Stomach (tissue), 9 donors: Measurements from ENCODE around the gene RBM47. TPM values are rescaled to one million over a fixed set of nuclear protein-coding genes. Genes with fewer than 3 reads are reported as not detected.

Source experiments
- DNase-seq, 2 donors: peaks; one replicate each; pipeline versions ENCODE4 v3.0.0 to v3.0.0-alpha.2; 2013 to 2019
- H3K27ac ChIP-seq, 5 donors: fragments of 200-600 bp in 4 of 5; sonication (generic) in 4 of 5; one replicate each; pipeline ENCODE4 v1.5.1; 2013 to 2019; ENCODE audit warnings: mild to moderate bottlenecking in 1 of 5, moderate library complexity in 1 of 5
- H3K27me3 ChIP-seq, 3 donors: fragments of 200-600 bp; sonication (generic); one replicate each; pipeline ENCODE4 v1.5.1; 2017 to 2019; ENCODE audit warnings: mixed run types in 1 of 3
- H3K36me3 ChIP-seq, 4 donors: fragments of 200-600 bp; sonication (generic); 1 replicate in 3 of 4; 2 replicates in 1 of 4; pipeline ENCODE4 v1.5.1; 2016 to 2019
- H3K4me1 ChIP-seq, 4 donors: fragments of 200-600 bp; sonication (generic); one replicate each; pipeline ENCODE4 v1.5.1; 2016 to 2019
- H3K4me3 ChIP-seq, 4 donors: fragments of 200-600 bp; sonication (generic) in 3 of 4; one replicate each; pipeline ENCODE4 v1.5.1; 2016 to 2019; ENCODE audit warnings: mild to moderate bottlenecking in 1 of 4
- H3K9me3 ChIP-seq, 4 donors: fragments of 200-600 bp; sonication (generic); one replicate each; pipeline ENCODE4 v1.5.1; 2016 to 2019
- EP300 ChIP-seq: sonication (generic); formaldehyde crosslinking; IDR thresholded peaks from one replicate; pipeline ENCODE4 v1.6.1; 2017; ENCODE audit warnings: antibody characterized with exemption
- POLR2A ChIP-seq, 4 donors: fragments of 450-650 bp; IDR thresholded peaks; one replicate each; pipeline ENCODE4 v1.6.1; 2016; ENCODE audit warnings: antibody characterized with exemption in 4 of 4, control low read depth in 2 of 4, mild to moderate bottlenecking in 1 of 4, moderate library complexity in 1 of 4
- POLR2AphosphoS5 ChIP-seq, 3 donors: sonication (generic); formaldehyde crosslinking; IDR thresholded peaks; one replicate each; pipeline ENCODE4 v1.6.1; 2016; ENCODE audit warnings: antibody characterized with exemption in 3 of 3
- WGBS, 5 donors: extraction: QIAGEN DNeasy Blood & Tissue Kit in 3 of 5; methylation state at CpG; one replicate each; pipeline versions ENCODE4 v1.1.5 to v1.1.7; 2013 to 2018; 5-methylcytosine and 5-hydroxymethylcytosine counted together
- intact Hi-C: fragments of 100-400 bp; cut with DNase I; formaldehyde crosslinking; loops from one replicate; pipeline ENCODE4 v1.15.1; 2023; ENCODE audit warnings: low total_unique reads
- polyA plus RNA-seq, 3 donors: library from polyadenylated mRNA; stranded (reverse); fragments of 200-250 nt; gene quantifications; one replicate each; pipeline ENCODE4 v1.2.3, GENCODE V29; 2013
- total RNA-seq, 5 donors: library from RNA; depleted of rRNA; stranded (reverse); fragments of >200 nt; gene quantifications; one replicate each; pipeline versions ENCODE4 v1.1.0 to v1.2.3, GENCODE V29; 2014 to 2016
- TF ChIP-seq, protein P1 (sequence below), 7 experiments: fragments of 450-650 bp in 4 of 7; fragments of 200-600 bp in 3 of 7; sonication (generic) in 3 of 7; IDR thresholded peaks; one replicate each; pipeline ENCODE4 v1.5.1; 2016 to 2019; ENCODE audit warnings: antibody characterized with exemption in 7 of 7, control low read depth in 2 of 7, mild to moderate bottlenecking in 1 of 7
- donor health status: healthy with polysubstance abuse.
- donor health status: Bipolar disorder and iron deficiency.
- donor health status: healthy.

The RBM47 gene
- total and polyA plus RNA-seq, 8 donors: 18.5 to 448 (median 160) TPM

DNA sequence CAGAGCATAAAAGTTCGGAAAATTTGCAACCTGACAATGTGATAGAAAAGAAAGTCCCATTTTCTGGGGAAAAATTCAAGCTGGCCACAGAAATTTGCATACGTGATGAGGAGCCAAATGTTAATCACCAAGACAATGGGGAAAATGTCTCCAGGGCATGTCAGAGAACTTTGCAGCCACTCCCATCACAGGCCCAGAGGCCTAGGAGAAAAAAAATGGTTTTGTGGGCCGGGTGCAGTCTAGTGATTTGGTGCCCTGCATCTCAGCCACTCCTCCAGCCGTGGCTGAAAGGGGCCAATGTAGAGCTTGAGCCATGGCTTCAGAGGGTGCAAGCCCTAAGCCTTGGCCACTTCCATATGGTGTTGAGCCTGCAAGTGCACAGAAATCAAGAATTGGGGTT lies 223.3 kb downstream of the RBM47 start:
- no peak for TF ChIP-seq POLR2A (IDR thresholded peaks at IDR 0.05)
- no peak for TF ChIP-seq EP300
- TF ChIP-seq POLR2AphosphoS5 (IDR thresholded peaks at IDR 0.05): no peak
- TF ChIP-seq, protein P1, sequence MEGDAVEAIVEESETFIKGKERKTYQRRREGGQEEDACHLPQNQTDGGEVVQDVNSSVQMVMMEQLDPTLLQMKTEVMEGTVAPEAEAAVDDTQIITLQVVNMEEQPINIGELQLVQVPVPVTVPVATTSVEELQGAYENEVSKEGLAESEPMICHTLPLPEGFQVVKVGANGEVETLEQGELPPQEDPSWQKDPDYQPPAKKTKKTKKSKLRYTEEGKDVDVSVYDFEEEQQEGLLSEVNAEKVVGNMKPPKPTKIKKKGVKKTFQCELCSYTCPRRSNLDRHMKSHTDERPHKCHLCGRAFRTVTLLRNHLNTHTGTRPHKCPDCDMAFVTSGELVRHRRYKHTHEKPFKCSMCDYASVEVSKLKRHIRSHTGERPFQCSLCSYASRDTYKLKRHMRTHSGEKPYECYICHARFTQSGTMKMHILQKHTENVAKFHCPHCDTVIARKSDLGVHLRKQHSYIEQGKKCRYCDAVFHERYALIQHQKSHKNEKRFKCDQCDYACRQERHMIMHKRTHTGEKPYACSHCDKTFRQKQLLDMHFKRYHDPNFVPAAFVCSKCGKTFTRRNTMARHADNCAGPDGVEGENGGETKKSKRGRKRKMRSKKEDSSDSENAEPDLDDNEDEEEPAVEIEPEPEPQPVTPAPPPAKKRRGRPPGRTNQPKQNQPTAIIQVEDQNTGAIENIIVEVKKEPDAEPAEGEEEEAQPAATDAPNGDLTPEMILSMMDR (IDR thresholded peaks at IDR 0.05): no peak
- H3K4me3 ChIP-seq: no peak overlapping the region
- H3K4me1 ChIP-seq: peaks cover 7 to 13% (median 9%) of the 10 kb centered on the region in 4 donors
- H3K36me3 ChIP-seq: no peaks in the 10 kb centered on the region
- WGBS, 5 donors: 88 to 97% (median 91%) methylated on average over 4 of the region's 4 CpGs
- H3K27me3 ChIP-seq: no peaks in the 10 kb centered on the region
- no peak for DNase-seq
- peak overlapping the region in 2 of 5 donors; percentile 79 to 92 for H3K27ac ChIP-seq
- intact Hi-C loops: no loop called here
- H3K9me3 ChIP-seq: peaks cover 0 to 12% (median 5%) of the 10 kb centered on the region in 4 donors

GRCh38 chr4:40405193-40405592 lies 224.5 kb downstream of the RBM47 start:
- Histone ChIP-seq H3K9me3 (peaks cover 0 to 12% (median 5%) of the 10 kb centered on the region in 4 donors), H3K36me3 (no peaks in the 10 kb centered on the region), H3K4me1 (peaks cover 7 to 13% (median 9%) of the 10 kb centered on the region in 4 donors), H3K27ac (peak overlapping the region; percentile 79 to 92 (median 86)), H3K4me3 (no peak overlapping the region), H3K27me3 (no peaks in the 10 kb centered on the region)
- intact Hi-C loops: no loop called here
- TF ChIP-seq EP300: no peak
- TF ChIP-seq, protein P1 (IDR thresholded peaks at IDR 0.05): no peak
- no peak for TF ChIP-seq POLR2AphosphoS5 (IDR thresholded peaks at IDR 0.05)
- TF ChIP-seq POLR2A (IDR thresholded peaks at IDR 0.05): no peak
- 40 to 71% (median 62%) methylated on average over 4 of the region's 4 CpGs for WGBS, 5 donors
- peak in 1 of 2 donors; percentile 46 for DNase-seq

DNA sequence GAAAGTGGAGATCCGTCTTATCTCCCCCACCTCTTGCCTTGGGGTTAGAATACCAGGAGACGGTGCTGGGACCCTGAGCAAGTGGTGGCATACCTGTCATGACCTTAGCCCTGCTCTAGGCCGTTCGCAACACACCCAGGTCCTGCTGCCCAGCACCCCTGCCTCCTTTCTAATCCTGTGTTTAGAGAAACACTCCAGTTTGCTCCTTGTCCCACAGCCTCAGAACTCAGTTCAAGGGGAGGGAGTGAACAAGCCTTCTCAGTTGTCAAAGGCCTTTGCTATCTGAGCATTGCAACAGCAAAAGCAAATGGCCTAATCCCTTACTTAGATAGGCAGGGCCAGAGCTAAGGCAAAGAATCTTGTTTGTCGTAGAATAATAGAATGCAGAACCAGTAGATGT lies 226.6 kb downstream of the RBM47 start:
- Histone ChIP-seq H3K27me3 (no peaks in the 10 kb centered on the region), H3K36me3 (no peaks in the 10 kb centered on the region), H3K4me3 (no peak overlapping the region), H3K27ac (peak overlapping the region; percentile 79 to 95 (median 86)), H3K9me3 (peaks cover 0 to 12% (median 5%) of the 10 kb centered on the region in 4 donors), H3K4me1 (peaks cover 7 to 13% (median 9%) of the 10 kb centered on the region in 4 donors)
- intact Hi-C loops: no loop called here
- TF ChIP-seq, protein P1 (IDR thresholded peaks at IDR 0.05): no peak
- TF ChIP-seq POLR2A (IDR thresholded peaks at IDR 0.05) (no peak), POLR2AphosphoS5 (IDR thresholded peaks at IDR 0.05) (peak in 2 of 3 donors; percentile 26 to 30)
- WGBS, 5 donors: 40 to 55% (median 49%) methylated on average over 5 of the region's 5 CpGs
- DNase-seq: peak in 1 of 2 donors; percentile 79

DNA sequence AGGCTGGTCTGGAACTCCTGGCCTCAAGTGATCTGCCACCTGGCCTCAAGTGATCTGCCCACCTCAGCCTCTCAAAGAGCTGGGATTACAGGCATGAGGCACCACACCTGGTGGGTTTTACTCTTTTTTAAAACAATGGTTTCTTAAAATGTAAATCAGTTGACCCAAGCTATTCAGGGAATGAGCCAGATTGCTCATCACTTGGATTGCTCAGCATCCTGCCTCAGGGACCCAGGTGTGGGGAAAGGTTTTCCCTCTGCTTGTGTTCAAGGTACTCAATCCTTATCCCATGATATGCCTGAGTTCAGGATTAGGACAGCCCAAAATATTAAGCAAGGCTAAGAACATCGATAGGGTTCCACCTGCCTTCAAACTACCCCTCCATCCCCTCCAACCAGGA lies 227.1 kb downstream of the RBM47 start:
- Histone ChIP-seq H3K27ac (peak overlapping the region in 4 of 5 donors; percentile 5 to 92 (median 82)), H3K9me3 (peaks cover 0 to 12% (median 5%) of the 10 kb centered on the region in 4 donors), H3K36me3 (no peaks in the 10 kb centered on the region), H3K27me3 (no peaks in the 10 kb centered on the region), H3K4me1 (peaks cover 7 to 13% (median 9%) of the 10 kb centered on the region in 4 donors), H3K4me3 (no peak overlapping the region)
- no peak for DNase-seq
- TF ChIP-seq POLR2AphosphoS5 (IDR thresholded peaks at IDR 0.05): no peak
- TF ChIP-seq EP300: no peak
- WGBS, 5 donors: 58 to 90% (median 73%) methylated on average over 1 of the region's 1 CpG
- intact Hi-C loops: no loop called here

- Histone ChIP-seq H3K27me3 (no peaks in the 10 kb centered on the region), H3K4me1 (peaks cover 7 to 15% (median 13%) of the 10 kb centered on the region in 4 donors), H3K4me3 (no peak overlapping the region), H3K9me3 (peaks cover 0 to 3% (median under 1%) of the 10 kb centered on the region in 4 donors), H3K27ac (no peak overlapping the region), H3K36me3 (no peaks in the 10 kb centered on the region)
- DNase-seq: peak in 1 of 2 donors; percentile 60
- TF ChIP-seq EP300: no peak
- TF ChIP-seq POLR2A (IDR thresholded peaks at IDR 0.05): no peak
- TF ChIP-seq, protein P1 (IDR thresholded peaks at IDR 0.05): no peak
- no peak for TF ChIP-seq POLR2AphosphoS5 (IDR thresholded peaks at IDR 0.05)
- intact Hi-C loops: no loop called here
- 70 to 81% (median 72%) methylated on average over 8 of the region's 8 CpGs for WGBS, 5 donors
Observed at GRCh38 chr4:40401631-40402030, 228.0 kb downstream of the RBM47 start.
